ENCODE results near the gene RTL9.

GRCh38 chrX:110399497-110399896, 40.8 kb downstream of the RTL9 start:
- TF ChIP-seq CTCF (IDR thresholded peaks at IDR 0.05) (no peak), POLR2A (IDR thresholded peaks at IDR 0.05) (no peak)
